Measurements from ENCODE around the gene PACRG. TPM values are rescaled to one million over a fixed set of nuclear protein-coding genes. Genes with fewer than 3 reads are reported as not detected.

The PACRG gene
- total and polyA plus RNA-seq, 10 of the 15 experiments (the other 5 are each of a cell fraction or from before 2014, with no cell fraction given): not detected

- H3K9ac ChIP-seq (ENCODE audit: control insufficient read depth, insufficient read depth, low read length): no peak overlapping the region
- no peaks in the 10 kb centered on the region; a peak in 1 of 4 replicates for H3K27me3 ChIP-seq (replicated peaks in 1 of 2; ENCODE audit: control insufficient read depth in 2 of 2, insufficient read depth in 2 of 2, low read length in 1 of 2)
- intact Hi-C loops (cut with micrococcal nuclease; ENCODE audit: unreplicated experiment): no loop called here
- no peak for FAIRE-seq
- H3K79me2 ChIP-seq (ENCODE audit: control insufficient read depth, insufficient read depth, low read length): no peaks in the 10 kb centered on the region
- H3K27ac ChIP-seq (ENCODE audit: control insufficient read depth, insufficient read depth): no peak overlapping the region
- H3K4me3 ChIP-seq: no peak overlapping the region
- no peaks in the 10 kb centered on the region for H3K36me3 ChIP-seq (ENCODE audit: control insufficient read depth in 2 of 2, insufficient read depth in 2 of 2, low read length in 1 of 2)
- H3K4me1 ChIP-seq (ENCODE audit: control insufficient read depth, insufficient read depth, low read length): no peaks in the 10 kb centered on the region
- ChIA-PET CTCF (no interaction called here), POLR2A (no interaction called here), RAD21 (ENCODE audit: unreplicated experiment) (no interaction called here), SMC1A (ENCODE audit: uncharacterized antibody, unreplicated experiment) (no interaction called here)
- in situ Hi-C loops (cut with MboI): no loop called here
- no peaks in the 10 kb centered on the region for H3K9me3 ChIP-seq (replicated peaks; ENCODE audit: control insufficient read depth, insufficient read depth, low read length)
- no peak for DNase-seq (ENCODE audit: low read depth, low spot score)
- TF ChIP-seq RUNX3 (IDR thresholded peaks at IDR 0.05; ENCODE audit: low read length) (no peak), SREBF1 (IDR thresholded peaks at IDR 0.05; ENCODE audit: low read length) (no peak), KLF5 (IDR thresholded peaks at IDR 0.05; ENCODE audit: partially characterized antibody) (no peak)
- no TSS peak for BruUV-seq (replicated peaks)
- no peak for ATAC-seq
- 9% methylated on average over 4 of the region's 4 CpGs for WGBS (ENCODE audit: insufficient coverage, insufficient replicate concordance, low lambda C conversion rate, missing lambda C conversion rate)
- H4K20me1 ChIP-seq (ENCODE audit: control insufficient read depth, insufficient read depth): no peaks in the 10 kb centered on the region
- H2AFZ ChIP-seq (ENCODE audit: control insufficient read depth, low read depth, low read length): no peak overlapping the region
- no peak overlapping the region for H3K4me2 ChIP-seq (ENCODE audit: control insufficient read depth, insufficient read depth)
These were observed 23.8 kb upstream of the PACRG start for GRCh38 chr6:162704001-162704400.

GRCh38 chr6:162705736-162706135, 22.0 kb upstream of the PACRG start:
- 24% methylated on average over 4 of the region's 4 CpGs for WGBS (ENCODE audit: insufficient coverage, insufficient replicate concordance, low lambda C conversion rate, missing lambda C conversion rate)
- Histone ChIP-seq H3K36me3 (ENCODE audit: control insufficient read depth in 2 of 2, insufficient read depth in 2 of 2, low read length in 1 of 2) (no peaks in the 10 kb centered on the region), H4K20me1 (ENCODE audit: control insufficient read depth, insufficient read depth) (no peaks in the 10 kb centered on the region), H3K9ac (ENCODE audit: control insufficient read depth, insufficient read depth, low read length) (no peak overlapping the region), H3K4me3 (no peak overlapping the region), H3K4me1 (ENCODE audit: control insufficient read depth, insufficient read depth, low read length) (no peaks in the 10 kb centered on the region), H3K79me2 (ENCODE audit: control insufficient read depth, insufficient read depth, low read length) (no peaks in the 10 kb centered on the region), H3K9me3 (replicated peaks; ENCODE audit: control insufficient read depth, insufficient read depth, low read length) (no peaks in the 10 kb centered on the region), H3K27me3 (replicated peaks in 1 of 2; ENCODE audit: control insufficient read depth in 2 of 2, insufficient read depth in 2 of 2, low read length in 1 of 2) (no peaks in the 10 kb centered on the region; a peak in 1 of 4 replicates), H2AFZ (ENCODE audit: control insufficient read depth, low read depth, low read length) (no peak overlapping the region), H3K27ac (ENCODE audit: control insufficient read depth, insufficient read depth) (no peak overlapping the region), H3K4me2 (ENCODE audit: control insufficient read depth, insufficient read depth) (no peak overlapping the region)
- in situ Hi-C loops (cut with MboI): no loop called here
- ChIA-PET SMC1A (ENCODE audit: uncharacterized antibody, unreplicated experiment) (interaction anchor here (0.5 kb wide), 1 partner anchor 276 kb away, joined by 3 read pairs; no protein-coding TSS in a partner anchor), POLR2A (no interaction called here), CTCF (no interaction called here), RAD21 (ENCODE audit: unreplicated experiment) (no interaction called here)
- ATAC-seq: no peak
- no peak for FAIRE-seq
- intact Hi-C loops (cut with micrococcal nuclease; ENCODE audit: unreplicated experiment): no loop called here
- BruUV-seq (replicated peaks): no TSS peak
- DNase-seq (ENCODE audit: low read depth, low spot score): no peak
- TF ChIP-seq ZBTB40 (IDR thresholded peaks at IDR 0.05; ENCODE audit: borderline replicate concordance) (no peak), CBFB (IDR thresholded peaks at IDR 0.05; ENCODE audit: low read depth) (no peak), SMAD1 (IDR thresholded peaks at IDR 0.05; ENCODE audit: low read depth, partially characterized antibody) (no peak), SP1 (IDR thresholded peaks at IDR 0.05; ENCODE audit: low read depth, low read length) (no peak), TCF12 (IDR thresholded peaks at IDR 0.05; ENCODE audit: low read depth, low read length) (no peak), NFYA (IDR thresholded peaks at IDR 0.05; ENCODE audit: borderline replicate concordance, low read depth, low read length) (no peak), HDGF (IDR thresholded peaks at IDR 0.05) (no peak), FOXK2 (IDR thresholded peaks at IDR 0.05) (no peak), BMI1 (IDR thresholded peaks at IDR 0.05; ENCODE audit: borderline replicate concordance) (no peak), MLLT1 (IDR thresholded peaks at IDR 0.05) (no peak), NBN (IDR thresholded peaks at IDR 0.05) (no peak), RUNX3 (IDR thresholded peaks at IDR 0.05; ENCODE audit: low read length) (no peak)
